ENCODE measurements around the gene PGC. TPM values are rescaled to one million over a fixed set of nuclear protein-coding genes. Genes with fewer than 3 reads are reported as not detected.

Gene PGC
- total RNA-seq, 1 donor from 2014 or later, result not detected

DNA sequence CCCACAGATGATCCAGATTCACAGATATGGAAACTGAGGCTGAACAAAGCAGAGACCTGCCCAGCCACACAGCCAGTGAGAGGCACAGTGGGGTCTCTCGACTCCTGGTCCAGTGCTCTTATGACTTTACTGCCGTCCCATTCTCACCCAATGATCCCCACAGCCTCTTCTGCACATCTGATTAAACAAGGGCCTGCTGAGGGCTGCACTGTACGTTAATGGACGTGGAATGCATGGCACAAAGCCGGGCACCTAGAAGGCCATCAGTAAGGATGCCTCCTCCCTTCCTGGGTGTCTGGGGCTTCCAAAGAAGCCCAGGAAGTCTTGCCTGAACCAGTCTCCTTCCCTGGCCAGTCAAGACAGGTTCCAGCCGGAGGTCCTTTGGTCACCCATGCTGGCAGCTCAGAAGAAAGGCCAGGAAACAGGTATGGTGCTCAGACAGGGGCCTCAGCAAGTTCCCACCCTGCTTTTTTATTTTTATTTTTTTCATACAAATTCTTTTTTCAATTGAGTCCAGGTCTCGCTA, 15.6 kb downstream of the PGC start:
- H3K9me3 Mint-ChIP-seq (ENCODE audit: unreplicated experiment), result peaks cover 5% of the 10 kb centered on the region
- peaks cover 4% of the 10 kb centered on the region for H3K4me1 Mint-ChIP-seq (ENCODE audit: low read depth, unreplicated experiment)
- H3K27ac Mint-ChIP-seq (ENCODE audit: unreplicated experiment), result no peak overlapping the region
- peaks cover 3% of the 10 kb centered on the region for H3K27me3 Mint-ChIP-seq (ENCODE audit: unreplicated experiment)
- no peak for DNase-seq
- TF ChIP-seq, protein P1, sequence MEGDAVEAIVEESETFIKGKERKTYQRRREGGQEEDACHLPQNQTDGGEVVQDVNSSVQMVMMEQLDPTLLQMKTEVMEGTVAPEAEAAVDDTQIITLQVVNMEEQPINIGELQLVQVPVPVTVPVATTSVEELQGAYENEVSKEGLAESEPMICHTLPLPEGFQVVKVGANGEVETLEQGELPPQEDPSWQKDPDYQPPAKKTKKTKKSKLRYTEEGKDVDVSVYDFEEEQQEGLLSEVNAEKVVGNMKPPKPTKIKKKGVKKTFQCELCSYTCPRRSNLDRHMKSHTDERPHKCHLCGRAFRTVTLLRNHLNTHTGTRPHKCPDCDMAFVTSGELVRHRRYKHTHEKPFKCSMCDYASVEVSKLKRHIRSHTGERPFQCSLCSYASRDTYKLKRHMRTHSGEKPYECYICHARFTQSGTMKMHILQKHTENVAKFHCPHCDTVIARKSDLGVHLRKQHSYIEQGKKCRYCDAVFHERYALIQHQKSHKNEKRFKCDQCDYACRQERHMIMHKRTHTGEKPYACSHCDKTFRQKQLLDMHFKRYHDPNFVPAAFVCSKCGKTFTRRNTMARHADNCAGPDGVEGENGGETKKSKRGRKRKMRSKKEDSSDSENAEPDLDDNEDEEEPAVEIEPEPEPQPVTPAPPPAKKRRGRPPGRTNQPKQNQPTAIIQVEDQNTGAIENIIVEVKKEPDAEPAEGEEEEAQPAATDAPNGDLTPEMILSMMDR (IDR thresholded peaks at IDR 0.05; ENCODE audit: partially characterized antibody, unreplicated experiment), result no peak
- H3K36me3 Mint-ChIP-seq (ENCODE audit: unreplicated experiment), result no peaks in the 10 kb centered on the region
- H3K4me3 Mint-ChIP-seq (ENCODE audit: unreplicated experiment), result no peak overlapping the region

DNA sequence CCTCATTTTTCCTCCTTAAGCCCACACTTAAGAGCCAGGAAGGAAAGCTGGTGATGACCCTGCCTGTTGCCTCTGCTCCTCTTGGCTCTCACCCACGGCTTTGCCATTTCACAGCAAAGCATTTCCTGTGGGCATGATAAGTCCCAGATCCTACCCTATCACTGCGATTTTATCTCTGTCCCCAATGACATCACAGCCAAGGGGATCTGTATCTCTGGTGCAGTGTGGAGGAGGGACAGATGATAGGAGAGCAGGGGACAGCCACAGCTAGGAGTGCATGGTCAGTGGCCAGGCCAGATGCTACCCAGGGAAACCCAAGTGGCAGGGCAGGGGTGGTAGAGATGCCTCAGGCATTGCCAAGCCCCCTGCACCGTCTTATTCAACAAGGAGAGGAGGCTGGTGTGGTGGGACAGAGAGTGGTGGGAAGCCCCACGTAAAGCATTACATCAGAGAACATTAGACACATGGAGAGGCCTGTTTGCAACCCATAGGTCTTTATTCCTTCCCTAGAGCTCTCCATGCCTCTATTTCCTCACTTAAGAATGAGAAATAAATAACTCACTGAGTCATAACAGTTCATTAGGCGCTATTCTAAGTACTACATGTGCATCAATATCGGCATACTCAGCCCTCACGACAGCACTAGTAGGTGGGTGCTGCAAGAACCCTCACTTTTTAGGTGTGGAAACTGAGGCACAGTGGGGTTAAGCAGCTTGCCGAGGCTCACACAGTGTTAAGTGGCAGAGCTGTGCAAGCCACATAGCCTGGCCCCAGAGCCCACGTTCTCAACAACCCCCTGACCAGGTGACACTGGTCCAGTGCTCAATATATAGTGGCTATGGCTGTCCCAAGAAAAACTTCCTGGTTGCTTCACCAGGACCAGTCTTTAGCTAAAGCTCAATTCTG, 16.4 kb downstream of the PGC start:
- peaks cover 2% of the 10 kb centered on the region for H3K4me1 Mint-ChIP-seq (ENCODE audit: low read depth, unreplicated experiment)
- TF ChIP-seq, protein P1 (IDR thresholded peaks at IDR 0.05; ENCODE audit: partially characterized antibody, unreplicated experiment), result no peak

DNA sequence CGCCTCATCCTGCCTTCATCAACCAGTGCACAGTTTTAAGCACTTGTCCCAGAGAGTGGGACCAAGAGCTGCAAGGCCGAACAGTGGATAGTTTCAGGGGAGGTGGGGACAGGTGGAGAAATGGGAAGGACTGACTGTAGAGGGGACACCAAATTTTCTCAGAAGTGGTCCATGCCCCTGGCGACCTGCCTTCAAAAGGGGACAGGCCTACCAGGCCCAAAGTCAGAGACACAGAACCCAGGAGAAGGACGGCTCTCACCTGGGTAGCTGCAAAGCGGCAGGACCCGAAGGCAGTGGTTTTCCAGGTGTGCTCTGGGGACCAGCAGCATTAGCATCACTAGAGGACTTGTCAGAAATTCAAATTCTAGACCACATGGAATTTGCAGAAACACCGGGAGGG, 17.6 kb downstream of the PGC start:
- no peak for DNase-seq
- no peaks in the 10 kb centered on the region for H3K4me1 Mint-ChIP-seq (ENCODE audit: low read depth, unreplicated experiment)
- H3K36me3 Mint-ChIP-seq (ENCODE audit: unreplicated experiment), result no peaks in the 10 kb centered on the region
- H3K27ac Mint-ChIP-seq (ENCODE audit: unreplicated experiment), result no peak overlapping the region
- peaks cover 3% of the 10 kb centered on the region for H3K9me3 Mint-ChIP-seq (ENCODE audit: unreplicated experiment)
- TF ChIP-seq, protein P1 (IDR thresholded peaks at IDR 0.05; ENCODE audit: partially characterized antibody, unreplicated experiment), result no peak
- no peaks in the 10 kb centered on the region for H3K27me3 Mint-ChIP-seq (ENCODE audit: unreplicated experiment)
- no peak overlapping the region for H3K4me3 Mint-ChIP-seq (ENCODE audit: unreplicated experiment)

More for the DNA sequence above, 16.4 kb downstream of the PGC start:
- Mint-ChIP-seq H3K36me3 (ENCODE audit: unreplicated experiment) (no peaks in the 10 kb centered on the region), H3K4me3 (ENCODE audit: unreplicated experiment) (no peak overlapping the region), H3K27me3 (ENCODE audit: unreplicated experiment) (peaks cover 3% of the 10 kb centered on the region), H3K27ac (ENCODE audit: unreplicated experiment) (no peak overlapping the region), H3K9me3 (ENCODE audit: unreplicated experiment) (peaks cover 3% of the 10 kb centered on the region)
- no peak for DNase-seq

DNA sequence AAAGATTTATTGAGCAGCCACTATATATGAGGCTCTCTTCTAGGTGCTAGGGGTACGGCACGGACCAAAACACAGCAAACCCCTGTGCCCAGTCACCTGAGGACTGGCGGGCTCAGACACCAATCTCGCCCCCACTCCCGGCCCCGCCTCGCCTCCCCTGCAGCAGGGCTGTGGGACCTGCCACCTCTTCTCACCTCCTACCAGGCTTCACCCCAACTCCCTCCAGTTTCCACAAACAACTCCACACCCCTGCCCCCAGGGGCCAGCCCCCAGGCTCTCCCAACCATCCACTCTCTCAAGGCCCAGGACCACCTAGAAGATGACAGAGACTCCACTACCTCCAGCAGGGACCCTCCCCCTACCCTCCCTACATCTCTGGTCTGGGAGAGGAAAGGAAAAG, 18.2 kb downstream of the PGC start:
- Mint-ChIP-seq H3K4me3 (ENCODE audit: unreplicated experiment) (no peak overlapping the region), H3K36me3 (ENCODE audit: unreplicated experiment) (no peaks in the 10 kb centered on the region), H3K9me3 (ENCODE audit: unreplicated experiment) (peaks cover 3% of the 10 kb centered on the region), H3K27ac (ENCODE audit: unreplicated experiment) (no peak overlapping the region), H3K27me3 (ENCODE audit: unreplicated experiment) (peaks cover 1% of the 10 kb centered on the region), H3K4me1 (ENCODE audit: low read depth, unreplicated experiment) (no peaks in the 10 kb centered on the region)
- TF ChIP-seq, protein P1 (IDR thresholded peaks at IDR 0.05; ENCODE audit: partially characterized antibody, unreplicated experiment), result no peak
- no peak for DNase-seq
